ENCODE results near the gene PTEN. TPM values are rescaled to one million over a fixed set of nuclear protein-coding genes. Genes with fewer than 3 reads are reported as not detected.

Gene PTEN
- total and polyA plus RNA-seq, 12 donors = 35.7 to 179 (median 89.8) TPM

- 0 to 1% (median 0%) methylated on average over 16 of the region's 16 CpGs for WGBS, 4 donors
- Histone ChIP-seq H3K36me3 (replicated peaks in 1 of 2) (no peaks in the 10 kb centered on the region), H3K27me3 (no peaks in the 10 kb centered on the region), H3K9me3 (replicated peaks in 1 of 3) (no peaks in the 10 kb centered on the region), H3K4me3 (peak overlapping the region; percentile 52 to 90 (median 77)), H3K4me1 (replicated peaks in 1 of 2) (peaks cover 0 to 38% of the 10 kb centered on the region in 2 donors), H3K27ac (peak overlapping the region; percentile 75 to 97 (median 94))
- no peak for DNase-seq
- TF ChIP-seq, protein P1, sequence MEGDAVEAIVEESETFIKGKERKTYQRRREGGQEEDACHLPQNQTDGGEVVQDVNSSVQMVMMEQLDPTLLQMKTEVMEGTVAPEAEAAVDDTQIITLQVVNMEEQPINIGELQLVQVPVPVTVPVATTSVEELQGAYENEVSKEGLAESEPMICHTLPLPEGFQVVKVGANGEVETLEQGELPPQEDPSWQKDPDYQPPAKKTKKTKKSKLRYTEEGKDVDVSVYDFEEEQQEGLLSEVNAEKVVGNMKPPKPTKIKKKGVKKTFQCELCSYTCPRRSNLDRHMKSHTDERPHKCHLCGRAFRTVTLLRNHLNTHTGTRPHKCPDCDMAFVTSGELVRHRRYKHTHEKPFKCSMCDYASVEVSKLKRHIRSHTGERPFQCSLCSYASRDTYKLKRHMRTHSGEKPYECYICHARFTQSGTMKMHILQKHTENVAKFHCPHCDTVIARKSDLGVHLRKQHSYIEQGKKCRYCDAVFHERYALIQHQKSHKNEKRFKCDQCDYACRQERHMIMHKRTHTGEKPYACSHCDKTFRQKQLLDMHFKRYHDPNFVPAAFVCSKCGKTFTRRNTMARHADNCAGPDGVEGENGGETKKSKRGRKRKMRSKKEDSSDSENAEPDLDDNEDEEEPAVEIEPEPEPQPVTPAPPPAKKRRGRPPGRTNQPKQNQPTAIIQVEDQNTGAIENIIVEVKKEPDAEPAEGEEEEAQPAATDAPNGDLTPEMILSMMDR (IDR thresholded peaks at IDR 0.05) = no peak
- no peak for TF ChIP-seq POLR2A (IDR thresholded peaks at IDR 0.05)
- intact Hi-C loops (cut with DNase I) = loop anchor here (5.0 to 10.0 kb wide), 3 partner anchors 250 to 523 kb away; no protein-coding TSS in a partner anchor
Observed at GRCh38 chr10:87864496-87865059, 1.2 kb downstream of the PTEN start.

DNA sequence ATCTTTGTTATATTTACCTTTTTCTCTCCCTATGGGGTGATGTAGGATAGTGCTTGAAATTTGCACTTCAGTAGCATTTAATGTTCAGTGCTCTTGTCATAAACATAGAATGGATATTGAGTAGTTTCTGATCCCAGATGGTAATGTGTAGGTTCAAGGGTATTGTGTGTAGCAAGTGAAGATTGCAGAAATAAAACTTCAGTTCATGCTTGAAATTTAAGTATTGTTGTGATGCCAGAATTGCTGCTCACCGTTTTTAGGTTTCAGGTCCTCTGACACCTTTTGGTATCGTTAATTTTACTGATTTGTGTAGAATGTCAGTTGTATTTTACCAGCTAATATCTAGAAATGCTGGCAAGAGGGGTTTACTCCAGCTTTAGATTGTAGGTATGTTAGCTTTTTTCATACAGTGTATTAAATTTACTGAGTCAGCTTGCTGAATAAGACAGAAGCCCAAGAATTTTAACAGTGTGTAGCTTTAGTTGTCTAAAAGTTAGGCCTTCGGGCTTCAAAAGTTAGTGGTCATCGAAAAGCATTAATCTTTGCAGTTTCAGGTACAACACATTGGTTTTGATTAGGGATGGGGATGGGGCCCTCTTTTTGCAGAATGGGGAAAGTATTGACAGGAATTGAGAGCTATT, 1.9 kb downstream of the PTEN start:
- Histone ChIP-seq H3K9me3 (replicated peaks in 1 of 3) (no peaks in the 10 kb centered on the region), H3K4me3 (peak overlapping the region; percentile 52 to 90 (median 77)), H3K27me3 (no peaks in the 10 kb centered on the region), H3K27ac (peak overlapping the region in 4 of 5 donors; percentile 89 to 97 (median 96)), H3K36me3 (replicated peaks in 1 of 2) (no peaks in the 10 kb centered on the region), H3K4me1 (replicated peaks in 1 of 2) (peaks cover 0 to 42% of the 10 kb centered on the region in 2 donors)
- no peak for DNase-seq
- WGBS, 4 donors = 1 to 3% (median 1%) methylated on average over 4 of the region's 4 CpGs
- intact Hi-C loops (cut with DNase I) = loop anchor here (10.0 kb wide), 2 partner anchors 249 to 519 kb away; no protein-coding TSS in a partner anchor
- TF ChIP-seq, protein P1 (IDR thresholded peaks at IDR 0.05) = no peak
- TF ChIP-seq POLR2A (IDR thresholded peaks at IDR 0.05) = no peak

DNA sequence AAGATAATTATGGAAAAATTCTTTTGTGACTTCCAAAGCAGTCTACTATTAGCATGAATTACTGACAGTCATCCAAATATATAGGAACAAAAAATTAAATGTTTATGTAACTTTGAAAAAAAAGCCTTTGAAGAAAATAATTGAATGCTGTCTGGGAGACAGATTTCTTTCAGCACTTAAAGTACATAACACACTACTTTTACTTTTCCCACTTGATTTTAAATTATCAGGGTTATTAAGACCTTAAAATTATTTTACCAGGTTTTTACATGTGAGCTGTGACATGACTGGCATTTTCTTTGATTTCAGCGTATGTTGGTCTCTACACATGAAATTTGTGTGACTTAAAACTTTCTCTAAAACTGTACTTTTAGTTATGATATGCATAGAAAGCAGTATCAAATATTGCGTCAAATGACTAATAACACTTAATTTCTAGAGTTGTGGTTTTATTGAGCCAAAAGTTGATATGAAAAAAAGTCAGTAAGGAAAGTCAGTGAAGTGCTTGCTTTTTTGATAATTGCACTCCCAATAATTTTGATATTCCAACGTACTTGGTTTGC, 3.1 kb downstream of the PTEN start:
- H3K27me3 ChIP-seq = no peaks in the 10 kb centered on the region
- peak overlapping the region in 3 of 5 donors; percentile 46 to 97 (median 97) for H3K27ac ChIP-seq
- no peak for TF ChIP-seq POLR2A (IDR thresholded peaks at IDR 0.05)
- TF ChIP-seq, protein P1 (IDR thresholded peaks at IDR 0.05) = no peak
- 2 to 5% (median 2%) methylated on average over 3 of the region's 3 CpGs for WGBS, 4 donors
- no peak for DNase-seq
- no peaks in the 10 kb centered on the region for H3K36me3 ChIP-seq (replicated peaks in 1 of 2)
- intact Hi-C loops (cut with DNase I) = loop anchor here (10.0 kb wide), 2 partner anchors 248 to 518 kb away; no protein-coding TSS in a partner anchor
- peaks cover 0 to 39% of the 10 kb centered on the region in 2 donors for H3K4me1 ChIP-seq (replicated peaks in 1 of 2)
- no peaks in the 10 kb centered on the region for H3K9me3 ChIP-seq (replicated peaks in 1 of 3)
- H3K4me3 ChIP-seq = peak overlapping the region in 2 of 4 donors; percentile 67 to 90

DNA sequence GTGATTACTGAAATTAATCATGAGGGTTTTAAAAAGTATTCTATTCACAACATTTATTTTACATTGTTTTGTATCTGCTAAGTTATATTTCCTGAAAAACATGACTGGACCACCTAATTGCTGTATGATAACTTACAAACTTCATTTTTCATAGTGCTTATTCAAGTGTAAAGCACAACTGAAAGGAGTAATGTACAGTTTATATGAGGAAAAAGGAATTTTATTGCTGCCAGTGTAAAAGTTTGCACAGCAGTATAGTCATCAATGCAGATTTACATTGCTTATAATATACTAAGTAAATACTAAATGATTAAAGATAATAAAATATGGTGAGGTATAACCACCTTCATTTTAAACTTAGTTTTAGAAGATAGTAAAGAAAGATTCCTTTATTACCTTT, 4.0 kb downstream of the PTEN start:
- Histone ChIP-seq H3K4me1 (replicated peaks in 1 of 2) (peaks cover 0 to 46% of the 10 kb centered on the region in 2 donors), H3K36me3 (replicated peaks in 1 of 2) (peaks cover 0 to 1% of the 10 kb centered on the region in 2 donors), H3K9me3 (replicated peaks in 1 of 3) (no peaks in the 10 kb centered on the region), H3K4me3 (peak overlapping the region in 2 of 4 donors; percentile 67 to 90), H3K27ac (peak overlapping the region in 3 of 5 donors; percentile 46 to 97 (median 97)), H3K27me3 (no peaks in the 10 kb centered on the region)
- no peak for TF ChIP-seq POLR2A (IDR thresholded peaks at IDR 0.05)
- TF ChIP-seq, protein P1 (IDR thresholded peaks at IDR 0.05) = no peak
- DNase-seq = no peak
- intact Hi-C loops (cut with DNase I) = loop anchor here (10.0 kb wide), 2 partner anchors 247 to 517 kb away; no protein-coding TSS in a partner anchor

Data from adrenal gland (tissue), 12 donors.